ENCODE data around the gene AGAP9.
"Not testable (repeated sequence)": the region's sequence is repeated elsewhere in the genome, so short reads cannot be mapped to it uniquely, and the experiment has no call there.

AGAP9 gene

GRCh38 chr10:47456079-47456785 is 67.2 kb downstream of the AGAP9 start:
- no peak for DNase-seq

- DNase-seq: not testable (repeated sequence)
Measured at GRCh38 chr10:47455350-47456078, 67.9 kb downstream of the AGAP9 start.

GRCh38 chr10:47454780-47455058 is 68.7 kb downstream of the AGAP9 start:
- DNase-seq: no peak

- DNase-seq: no peak
Measured at GRCh38 chr10:47454008-47454779, 69.2 kb downstream of the AGAP9 start.

- no peak for DNase-seq
Measured at GRCh38 chr10:47453141-47454007, 70.1 kb downstream of the AGAP9 start.

GRCh38 chr10:47452495-47453140 is 70.8 kb downstream of the AGAP9 start:
- DNase-seq: no peak

- DNase-seq: no peak
Measured at GRCh38 chr10:47451998-47452494, 71.4 kb downstream of the AGAP9 start.
